ENCODE results near the gene RIOK2. TPM values are rescaled to one million over a fixed set of nuclear protein-coding genes. Genes with fewer than 3 reads are reported as not detected.

The RIOK2 gene
- total and polyA plus RNA-seq, 9 of the 15 experiments (the other 6 are each of a cell fraction or from before 2014, with no cell fraction given), result 22.9 to 97.6 (median 47.8) TPM

DNA sequence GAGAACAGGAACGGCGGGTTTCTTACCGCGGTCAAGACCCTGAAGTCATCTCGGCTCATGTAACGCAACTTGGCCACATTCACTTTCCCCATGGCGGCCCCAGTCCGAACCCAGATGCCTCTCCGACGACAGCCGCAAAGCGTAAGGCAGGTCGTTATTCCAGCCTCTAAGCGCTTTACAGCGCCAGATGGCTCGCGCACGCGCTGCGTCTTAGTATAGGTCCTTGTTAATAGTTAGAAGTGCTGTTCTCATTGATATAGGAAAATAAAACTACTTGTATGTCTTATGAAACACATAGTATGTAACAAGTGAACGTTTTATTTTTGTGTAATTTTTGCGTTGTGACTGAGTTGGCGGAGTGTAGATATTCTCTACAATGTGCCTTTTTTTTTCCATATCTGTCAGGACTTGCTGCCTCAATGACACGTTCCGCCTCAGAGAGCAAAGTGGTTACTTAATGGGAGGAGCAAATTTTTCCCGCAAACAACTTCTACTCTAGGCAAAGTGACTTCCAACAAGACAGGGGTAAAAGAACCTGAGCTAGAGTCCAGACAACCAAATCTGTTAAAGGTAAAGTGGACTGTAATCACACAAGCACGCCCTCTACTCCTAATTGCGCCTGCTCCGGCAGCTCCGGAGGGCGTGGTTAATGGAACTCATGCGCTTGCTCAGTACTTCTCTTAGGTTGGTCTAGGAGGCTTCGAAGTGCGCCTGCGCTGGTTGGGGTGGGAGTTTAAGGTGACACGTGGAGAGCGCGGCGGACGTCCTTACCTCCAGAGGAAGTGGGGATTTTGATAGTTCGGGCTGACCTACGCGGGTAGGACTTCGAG is at the start of gene RIOK2 (continued):
- TF ChIP-seq, protein P1, sequence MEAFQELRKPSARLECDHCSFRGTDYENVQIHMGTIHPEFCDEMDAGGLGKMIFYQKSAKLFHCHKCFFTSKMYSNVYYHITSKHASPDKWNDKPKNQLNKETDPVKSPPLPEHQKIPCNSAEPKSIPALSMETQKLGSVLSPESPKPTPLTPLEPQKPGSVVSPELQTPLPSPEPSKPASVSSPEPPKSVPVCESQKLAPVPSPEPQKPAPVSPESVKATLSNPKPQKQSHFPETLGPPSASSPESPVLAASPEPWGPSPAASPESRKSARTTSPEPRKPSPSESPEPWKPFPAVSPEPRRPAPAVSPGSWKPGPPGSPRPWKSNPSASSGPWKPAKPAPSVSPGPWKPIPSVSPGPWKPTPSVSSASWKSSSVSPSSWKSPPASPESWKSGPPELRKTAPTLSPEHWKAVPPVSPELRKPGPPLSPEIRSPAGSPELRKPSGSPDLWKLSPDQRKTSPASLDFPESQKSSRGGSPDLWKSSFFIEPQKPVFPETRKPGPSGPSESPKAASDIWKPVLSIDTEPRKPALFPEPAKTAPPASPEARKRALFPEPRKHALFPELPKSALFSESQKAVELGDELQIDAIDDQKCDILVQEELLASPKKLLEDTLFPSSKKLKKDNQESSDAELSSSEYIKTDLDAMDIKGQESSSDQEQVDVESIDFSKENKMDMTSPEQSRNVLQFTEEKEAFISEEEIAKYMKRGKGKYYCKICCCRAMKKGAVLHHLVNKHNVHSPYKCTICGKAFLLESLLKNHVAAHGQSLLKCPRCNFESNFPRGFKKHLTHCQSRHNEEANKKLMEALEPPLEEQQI (IDR thresholded peaks at IDR 0.05), result 0 out of 2 replicates have a peak, but pooled peaks have one; percentile 53
- TF ChIP-seq, protein P2, sequence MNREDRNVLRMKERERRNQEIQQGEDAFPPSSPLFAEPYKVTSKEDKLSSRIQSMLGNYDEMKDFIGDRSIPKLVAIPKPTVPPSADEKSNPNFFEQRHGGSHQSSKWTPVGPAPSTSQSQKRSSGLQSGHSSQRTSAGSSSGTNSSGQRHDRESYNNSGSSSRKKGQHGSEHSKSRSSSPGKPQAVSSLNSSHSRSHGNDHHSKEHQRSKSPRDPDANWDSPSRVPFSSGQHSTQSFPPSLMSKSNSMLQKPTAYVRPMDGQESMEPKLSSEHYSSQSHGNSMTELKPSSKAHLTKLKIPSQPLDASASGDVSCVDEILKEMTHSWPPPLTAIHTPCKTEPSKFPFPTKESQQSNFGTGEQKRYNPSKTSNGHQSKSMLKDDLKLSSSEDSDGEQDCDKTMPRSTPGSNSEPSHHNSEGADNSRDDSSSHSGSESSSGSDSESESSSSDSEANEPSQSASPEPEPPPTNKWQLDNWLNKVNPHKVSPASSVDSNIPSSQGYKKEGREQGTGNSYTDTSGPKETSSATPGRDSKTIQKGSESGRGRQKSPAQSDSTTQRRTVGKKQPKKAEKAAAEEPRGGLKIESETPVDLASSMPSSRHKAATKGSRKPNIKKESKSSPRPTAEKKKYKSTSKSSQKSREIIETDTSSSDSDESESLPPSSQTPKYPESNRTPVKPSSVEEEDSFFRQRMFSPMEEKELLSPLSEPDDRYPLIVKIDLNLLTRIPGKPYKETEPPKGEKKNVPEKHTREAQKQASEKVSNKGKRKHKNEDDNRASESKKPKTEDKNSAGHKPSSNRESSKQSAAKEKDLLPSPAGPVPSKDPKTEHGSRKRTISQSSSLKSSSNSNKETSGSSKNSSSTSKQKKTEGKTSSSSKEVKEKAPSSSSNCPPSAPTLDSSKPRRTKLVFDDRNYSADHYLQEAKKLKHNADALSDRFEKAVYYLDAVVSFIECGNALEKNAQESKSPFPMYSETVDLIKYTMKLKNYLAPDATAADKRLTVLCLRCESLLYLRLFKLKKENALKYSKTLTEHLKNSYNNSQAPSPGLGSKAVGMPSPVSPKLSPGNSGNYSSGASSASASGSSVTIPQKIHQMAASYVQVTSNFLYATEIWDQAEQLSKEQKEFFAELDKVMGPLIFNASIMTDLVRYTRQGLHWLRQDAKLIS (CRISPR knock-in tag; IDR thresholded peaks at IDR 0.05), result peak; percentile 50; the same call in 1 of the 2 replicates
- TF ChIP-seq NR4A1 (CRISPR knock-in tag; IDR thresholded peaks at IDR 0.05) (no peak), NR4A1 (tag; IDR thresholded peaks at IDR 0.05) (peak; percentile 24; the same call in 1 of the 2 replicates), NR2C1 (IDR thresholded peaks at IDR 0.05) (peak; percentile 42; the same call in 1 of the 2 replicates), NR2C1 (tag; IDR thresholded peaks at IDR 0.05) (0 out of 2 replicates have a peak, but pooled peaks have one; percentile 50), ZFP36 (IDR thresholded peaks at IDR 0.05; ENCODE audit: low read depth, low read length, partially characterized antibody) (peak; percentile 12), PHB2 (IDR thresholded peaks at IDR 0.05; ENCODE audit: low read depth) (0 out of 2 replicates have a peak, but pooled peaks have one; percentile 8)
- TF ChIP-seq, protein P3, sequence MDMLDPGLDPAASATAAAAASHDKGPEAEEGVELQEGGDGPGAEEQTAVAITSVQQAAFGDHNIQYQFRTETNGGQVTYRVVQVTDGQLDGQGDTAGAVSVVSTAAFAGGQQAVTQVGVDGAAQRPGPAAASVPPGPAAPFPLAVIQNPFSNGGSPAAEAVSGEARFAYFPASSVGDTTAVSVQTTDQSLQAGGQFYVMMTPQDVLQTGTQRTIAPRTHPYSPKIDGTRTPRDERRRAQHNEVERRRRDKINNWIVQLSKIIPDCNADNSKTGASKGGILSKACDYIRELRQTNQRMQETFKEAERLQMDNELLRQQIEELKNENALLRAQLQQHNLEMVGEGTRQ (CRISPR knock-in tag; IDR thresholded peaks at IDR 0.05), result peak; percentile 75
- TF ChIP-seq, protein P4, sequence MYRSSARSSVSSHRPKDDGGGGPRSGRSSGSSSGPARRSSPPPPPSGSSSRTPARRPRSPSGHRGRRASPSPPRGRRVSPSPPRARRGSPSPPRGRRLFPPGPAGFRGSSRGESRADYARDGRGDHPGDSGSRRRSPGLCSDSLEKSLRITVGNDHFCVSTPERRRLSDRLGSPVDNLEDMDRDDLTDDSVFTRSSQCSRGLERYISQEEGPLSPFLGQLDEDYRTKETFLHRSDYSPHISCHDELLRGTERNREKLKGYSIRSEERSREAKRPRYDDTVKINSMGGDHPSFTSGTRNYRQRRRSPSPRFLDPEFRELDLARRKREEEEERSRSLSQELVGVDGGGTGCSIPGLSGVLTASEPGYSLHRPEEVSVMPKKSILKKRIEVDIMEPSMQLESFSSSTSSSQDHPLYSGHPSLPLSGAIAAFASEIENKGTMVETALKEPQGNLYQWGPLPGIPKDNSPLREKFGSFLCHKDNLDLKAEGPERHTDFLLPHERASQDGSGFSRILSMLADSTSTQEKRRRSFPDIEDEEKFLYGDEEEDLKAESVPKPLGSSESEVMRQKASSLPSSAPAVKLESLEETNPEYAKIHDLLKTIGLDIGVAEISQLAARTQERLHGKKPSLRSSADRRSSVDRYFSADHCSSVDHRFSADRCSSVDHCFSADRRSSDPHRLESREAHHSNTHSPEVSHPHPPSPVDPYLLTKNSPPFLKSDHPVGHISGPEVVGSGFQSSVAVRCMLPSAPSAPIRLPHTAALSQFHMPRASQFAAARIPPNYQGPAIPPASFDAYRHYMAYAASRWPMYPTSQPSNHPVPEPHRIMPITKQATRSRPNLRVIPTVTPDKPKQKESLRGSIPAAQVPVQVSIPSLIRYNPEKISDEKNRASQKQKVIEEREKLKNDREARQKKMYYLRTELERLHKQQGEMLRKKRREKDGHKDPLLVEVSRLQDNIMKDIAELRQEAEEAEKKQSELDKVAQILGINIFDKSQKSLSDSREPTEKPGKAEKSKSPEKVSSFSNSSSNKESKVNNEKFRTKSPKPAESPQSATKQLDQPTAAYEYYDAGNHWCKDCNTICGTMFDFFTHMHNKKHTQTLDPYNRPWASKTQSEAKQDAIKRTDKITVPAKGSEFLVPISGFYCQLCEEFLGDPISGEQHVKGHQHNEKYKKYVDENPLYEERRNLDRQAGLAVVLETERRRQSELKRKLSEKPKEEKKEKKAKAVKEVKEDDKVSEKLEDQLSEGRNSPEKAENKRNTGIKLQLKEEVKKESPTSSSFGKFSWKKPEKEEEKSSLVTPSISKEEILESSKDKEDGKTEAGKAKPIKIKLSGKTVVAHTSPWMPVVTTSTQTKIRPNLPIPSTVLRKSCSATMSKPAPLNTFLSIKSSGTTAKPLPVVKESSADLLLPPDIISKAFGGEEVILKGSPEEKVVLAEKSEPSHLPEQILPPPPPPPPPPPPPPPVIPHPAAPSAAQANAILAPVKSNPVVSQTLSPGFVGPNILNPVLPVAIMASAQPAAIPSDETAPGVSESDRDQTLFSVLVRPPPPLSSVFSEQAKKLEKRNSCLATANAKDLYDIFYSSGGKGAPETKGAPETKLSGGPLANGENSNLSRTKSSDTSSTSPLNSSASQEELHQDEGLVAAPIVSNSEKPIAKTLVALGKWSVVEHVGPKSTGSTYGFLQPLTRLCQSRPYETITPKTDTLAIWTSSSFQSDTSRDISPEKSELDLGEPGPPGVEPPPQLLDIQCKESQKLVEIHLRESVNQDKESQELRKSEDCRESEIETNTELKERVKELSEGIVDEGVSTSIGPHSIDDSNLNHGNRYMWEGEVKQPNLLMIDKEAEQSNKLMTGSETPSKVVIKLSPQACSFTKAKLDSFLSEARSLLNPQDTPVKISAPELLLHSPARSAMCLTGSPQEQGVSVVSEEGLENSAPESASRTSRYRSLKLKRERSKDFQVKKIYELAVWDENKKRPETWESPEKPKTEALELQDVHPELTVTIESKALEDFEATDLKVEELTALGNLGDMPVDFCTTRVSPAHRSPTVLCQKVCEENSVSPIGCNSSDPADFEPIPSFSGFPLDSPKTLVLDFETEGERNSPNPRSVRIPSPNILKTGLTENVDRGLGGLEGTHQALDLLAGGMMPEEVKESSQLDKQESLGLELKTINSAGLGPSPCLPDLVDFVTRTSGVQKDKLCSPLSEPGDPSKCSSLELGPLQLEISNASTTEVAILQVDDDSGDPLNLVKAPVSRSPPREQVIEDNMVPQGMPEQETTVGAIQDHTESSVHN (IDR thresholded peaks at IDR 0.05; ENCODE audit: borderline replicate concordance in 1 of 2, low read depth in 1 of 2), result peak in 1 of 2 experiments; percentile 53; a peak in 1 of 4 replicates

Measured in K562 (cell line).